NT2/D1 (cell line): Measurements from ENCODE around the gene SMU1.

Experiments used
- YY1 ChIP-seq: IDR thresholded peaks from 2 replicates; pipeline ENCODE4 v1.6.1; 2011; ENCODE audit not compliant: insufficient read length, insufficient read depth
- ZNF274 ChIP-seq: IDR thresholded peaks from 2 replicates; pipeline ENCODE4 v1.6.1; 2011; ENCODE audit warnings: mild to moderate bottlenecking, low read depth, low read length

- TF ChIP-seq ZNF274 = no peak
- no peak for TF ChIP-seq YY1
Measured at GRCh38 chr9:33124751-33125381, 48.4 kb upstream of the SMU1 start.
